A549 (cell line): Measurements from ENCODE around the gene ATOH7. TPM values are rescaled to one million over a fixed set of nuclear protein-coding genes. Genes with fewer than 3 reads are reported as not detected.

Source experiments
- ATAC-seq, 2 experiments: fragments of 200-7000 bp in 1 of 2; fragments of >200 bp in 1 of 2; cut with Nextera tagmentation in 1 of 2; cut with Tn5 transposase in 1 of 2; 3 replicates each; pipeline versions ENCODE4 v1.8.0 to v1.9.1; 2018 to 2020; ENCODE audit warnings: mild to moderate bottlenecking in 1 of 2, moderate library complexity in 1 of 2
- CTCF ChIA-PET: fragments of 300-600 bp; sonication (Branson Sonifier 250); formaldehyde crosslinking; extraction: SDS; loops from one replicate; lab custom pipeline; 2021; ENCODE audit warnings: antibody characterized with exemption, inconsistent platforms; lab: Yijun Ruan, JAX
- POLR2A ChIA-PET: fragments of 350-600 bp; formaldehyde crosslinking; extraction: SDS; loops from one replicate; lab custom pipeline; 2021; ENCODE audit warnings: antibody characterized with exemption, inconsistent platforms; lab: Yijun Ruan, JAX
- DNase-seq, 2 experiments: peaks; one replicate each; pipeline versions ENCODE4 v3.0.0 to v3.0.0-alpha.2; 2011 to 2016; ENCODE audit warnings: low read depth in 1 of 2, low spot score in 1 of 2
- FAIRE-seq: peaks from 2 replicates; lab custom pipeline; 2011; peaks lifted over from hg19 to GRCh38; lab: Jason Lieb, UNC
- H3K27ac ChIP-seq, 2 experiments: fragments of >200 bp; sonication (Bioruptor Twin); formaldehyde crosslinking; 3 replicates each; pipeline ENCODE4 v1.5.1; 2016 to 2017
- H3K4me1 ChIP-seq: fragments of >200 bp; sonication (Bioruptor Twin); formaldehyde crosslinking; 3 replicates; pipeline ENCODE4 v1.6.1; 2016
- H3K4me2 ChIP-seq: fragments of >200 bp; sonication (Bioruptor Twin); formaldehyde crosslinking; 3 replicates; pipeline ENCODE4 v1.6.1; 2016
- H3K4me3 ChIP-seq: fragments of >200 bp; sonication (Bioruptor Twin); formaldehyde crosslinking; 3 replicates; pipeline ENCODE4 v1.5.1; 2016
- H3K9me3 ChIP-seq: fragments of >200 bp; sonication (Bioruptor Twin); formaldehyde crosslinking; 3 replicates; pipeline ENCODE4 v1.6.1; 2016
- ATOH8 ChIP-seq: fragments of 250-450 bp; sonication (Bioruptor Pico); IDR thresholded peaks from 2 replicates; pipeline ENCODE4 v1.5.0; 2020; ENCODE audit warnings: low read depth, mild to moderate bottlenecking, moderate library complexity
- CBX2 ChIP-seq: fragments of 200-600 bp; sonication (generic); IDR thresholded peaks from 2 replicates; pipeline ENCODE4 v1.6.1; 2016; ENCODE audit warnings: low read depth, mild to moderate bottlenecking, borderline replicate concordance
- CEBPB ChIP-seq, 2 experiments: fragments of >200 bp in 1 of 2; sonication (Bioruptor Twin) in 1 of 2; formaldehyde crosslinking in 1 of 2; IDR thresholded peaks; 2 replicates each; pipeline ENCODE4 v1.6.1; 2012 to 2016
- CHD2 ChIP-seq: fragments of 150-350 bp; IDR thresholded peaks from 2 replicates; pipeline ENCODE4 v1.6.1; 2014; ENCODE audit warnings: low read length; ENCODE audit not compliant: partially characterized antibody
- CHD4 ChIP-seq: fragments of 200-600 bp; sonication (generic); IDR thresholded peaks from 2 replicates; pipeline ENCODE4 v1.6.1; 2016; ENCODE audit warnings: antibody characterized with exemption, mild to moderate bottlenecking, borderline replicate concordance
- EHMT2 ChIP-seq: fragments of 200-600 bp; sonication (generic); IDR thresholded peaks from 2 replicates; pipeline ENCODE4 v1.6.1; 2016; ENCODE audit warnings: antibody characterized with exemption, low read depth, mild to moderate bottlenecking, moderate library complexity
- ESRRA ChIP-seq: fragments of 150-350 bp; IDR thresholded peaks from 2 replicates; pipeline ENCODE4 v1.6.1; 2014; ENCODE audit warnings: mild to moderate bottlenecking, low read length, borderline replicate concordance
- FOXS1 ChIP-seq: fragments of 250-450 bp; sonication (Bioruptor Pico); IDR thresholded peaks from 2 replicates; pipeline ENCODE4 v1.5.0; 2020; ENCODE audit warnings: mild to moderate bottlenecking, moderate library complexity
- GATA3 ChIP-seq: IDR thresholded peaks from 2 replicates; pipeline ENCODE4 v1.6.1; 2012; ENCODE audit warnings: borderline replicate concordance
- HOXB5 ChIP-seq: fragments of 250-450 bp; sonication (Bioruptor Pico); IDR thresholded peaks from 2 replicates; pipeline ENCODE4 v1.5.0; 2020; ENCODE audit warnings: mild to moderate bottlenecking, moderate library complexity
- JUN ChIP-seq, 2 experiments: fragments of >200 bp; sonication (Bioruptor Twin); formaldehyde crosslinking; IDR thresholded peaks; 2 replicates in 1 of 2; 3 replicates in 1 of 2; pipeline ENCODE4 v1.6.1; 2016 to 2017
- KDM5A ChIP-seq: fragments of 200-600 bp; sonication (generic); IDR thresholded peaks from 2 replicates; pipeline ENCODE4 v1.6.1; 2016; ENCODE audit warnings: antibody characterized with exemption, mild to moderate bottlenecking
- NFE2L2 ChIP-seq: fragments of 150-350 bp; conservative IDR thresholded peaks from 2 replicates; pipeline ENCODE4 v1.6.1; 2014; ENCODE audit warnings: low read length
- NR3C1 ChIP-seq: fragments of >200 bp; sonication (Bioruptor Twin); formaldehyde crosslinking; IDR thresholded peaks from 3 replicates; pipeline ENCODE4 v1.6.1; 2017
- POLR2A ChIP-seq: IDR thresholded peaks from 2 replicates; pipeline ENCODE4 v1.6.1; 2012; ENCODE audit warnings: mild to moderate bottlenecking, low read length
- RAD21 ChIP-seq, 2 experiments: fragments of >200 bp in 1 of 2; sonication (Bioruptor Twin) in 1 of 2; formaldehyde crosslinking in 1 of 2; IDR thresholded peaks in 1 of 2; conservative IDR thresholded peaks in 1 of 2; 2 replicates in 1 of 2; 3 replicates in 1 of 2; pipeline ENCODE4 v1.6.1; 2012 to 2018; ENCODE audit warnings: inconsistent platforms in 1 of 2
- RARB ChIP-seq: fragments of 250-450 bp; sonication (Bioruptor Pico); IDR thresholded peaks from 2 replicates; pipeline ENCODE4 v1.8.0; 2021; ENCODE audit warnings: mild to moderate bottlenecking, moderate library complexity
- RFX5 ChIP-seq: fragments of 450-650 bp; IDR thresholded peaks from 2 replicates; pipeline ENCODE4 v1.7.1; 2014; ENCODE audit warnings: antibody characterized with exemption, mild to moderate bottlenecking, moderate library complexity
- SREBF2 ChIP-seq: fragments of 450-650 bp; IDR thresholded peaks from 2 replicates; pipeline ENCODE4 v1.6.1; 2014; ENCODE audit warnings: mild to moderate bottlenecking, moderate library complexity
- TP53 ChIP-seq: fragments of 250-450 bp; sonication (Bioruptor Pico); IDR thresholded peaks from 2 replicates; pipeline ENCODE4 v1.5.0; 2021; ENCODE audit warnings: mild to moderate bottlenecking, moderate library complexity
- ZC3H11A ChIP-seq: fragments of 450-650 bp; IDR thresholded peaks from 2 replicates; pipeline ENCODE4 v1.6.1; 2014; ENCODE audit warnings: antibody characterized with exemption, mild to moderate bottlenecking
- ZSCAN20 ChIP-seq: fragments of 250-450 bp; sonication (Bioruptor Pico); IDR thresholded peaks from 2 replicates; pipeline ENCODE4 v1.8.0; 2022; ENCODE audit warnings: mild to moderate bottlenecking, moderate library complexity
- WGBS: methylation state at CpG from one replicate; pipeline ENCODE4 v1.1.6; 2017; ENCODE audit errors: missing lambda C conversion rate; 5-methylcytosine and 5-hydroxymethylcytosine counted together
- polyA plus RNA-seq, 4 experiments: library from polyadenylated mRNA; depleted of rRNA in 3 of 4; stranded (reverse); fragments of >200 nt; fragmentation: RNase III in 1 of 4; extraction: RNeasy Plus Mini Kit Qiagen cat#74134 plus additional on column Dnase treatment in 1 of 4; gene quantifications; 2 replicates in 3 of 4; 3 replicates in 1 of 4; pipeline ENCODE4 v1.2.3, GENCODE V29; 2011 to 2017
- TF ChIP-seq, protein P1 (sequence below): fragments of 200-600 bp; sonication (generic); IDR thresholded peaks from 2 replicates; pipeline ENCODE4 v1.6.1; 2016; ENCODE audit warnings: antibody characterized with exemption, mild to moderate bottlenecking, moderate library complexity
- TF ChIP-seq, protein P2 (sequence below): fragments of >200 bp; sonication (Bioruptor Twin); formaldehyde crosslinking; IDR thresholded peaks from 2 replicates; pipeline ENCODE4 v1.6.1; 2016

The ATOH7 gene
- polyA plus RNA-seq, 2 of the 4 experiments (the other 2 are of a cell fraction): 0.18 to 0.27 TPM

DNA sequence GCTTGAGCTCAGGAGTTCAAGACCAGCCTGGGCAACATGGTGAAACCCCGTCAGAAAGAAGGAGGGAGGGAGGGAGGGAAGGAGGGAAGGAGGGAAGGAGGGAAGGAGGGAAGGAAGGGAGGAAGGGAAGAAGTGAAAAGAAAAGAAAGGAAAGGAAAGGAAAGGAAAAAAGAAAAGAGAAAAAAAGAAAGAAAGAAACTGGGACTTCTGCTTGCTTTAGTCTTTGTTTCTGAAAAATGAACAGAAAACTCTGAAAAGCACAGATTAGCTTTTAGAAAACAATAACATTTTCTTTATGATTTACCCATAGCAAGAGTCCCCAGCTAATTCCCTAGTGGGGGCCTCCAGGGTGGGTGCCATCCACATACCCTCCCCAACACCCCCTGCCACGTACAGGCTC, 46.8 kb downstream of the ATOH7 start:
- ChIA-PET POLR2A (no interaction called here), CTCF (no interaction called here)
- no peak overlapping the region for H3K27ac ChIP-seq
- no peak overlapping the region for H3K4me2 ChIP-seq
- 82% methylated on average over 2 of the region's 2 CpGs for WGBS
- no peak for DNase-seq
- ATAC-seq: no peak
- no peaks in the 10 kb centered on the region for H3K9me3 ChIP-seq
- no peaks in the 10 kb centered on the region for H3K4me1 ChIP-seq
- TF ChIP-seq, protein P1, sequence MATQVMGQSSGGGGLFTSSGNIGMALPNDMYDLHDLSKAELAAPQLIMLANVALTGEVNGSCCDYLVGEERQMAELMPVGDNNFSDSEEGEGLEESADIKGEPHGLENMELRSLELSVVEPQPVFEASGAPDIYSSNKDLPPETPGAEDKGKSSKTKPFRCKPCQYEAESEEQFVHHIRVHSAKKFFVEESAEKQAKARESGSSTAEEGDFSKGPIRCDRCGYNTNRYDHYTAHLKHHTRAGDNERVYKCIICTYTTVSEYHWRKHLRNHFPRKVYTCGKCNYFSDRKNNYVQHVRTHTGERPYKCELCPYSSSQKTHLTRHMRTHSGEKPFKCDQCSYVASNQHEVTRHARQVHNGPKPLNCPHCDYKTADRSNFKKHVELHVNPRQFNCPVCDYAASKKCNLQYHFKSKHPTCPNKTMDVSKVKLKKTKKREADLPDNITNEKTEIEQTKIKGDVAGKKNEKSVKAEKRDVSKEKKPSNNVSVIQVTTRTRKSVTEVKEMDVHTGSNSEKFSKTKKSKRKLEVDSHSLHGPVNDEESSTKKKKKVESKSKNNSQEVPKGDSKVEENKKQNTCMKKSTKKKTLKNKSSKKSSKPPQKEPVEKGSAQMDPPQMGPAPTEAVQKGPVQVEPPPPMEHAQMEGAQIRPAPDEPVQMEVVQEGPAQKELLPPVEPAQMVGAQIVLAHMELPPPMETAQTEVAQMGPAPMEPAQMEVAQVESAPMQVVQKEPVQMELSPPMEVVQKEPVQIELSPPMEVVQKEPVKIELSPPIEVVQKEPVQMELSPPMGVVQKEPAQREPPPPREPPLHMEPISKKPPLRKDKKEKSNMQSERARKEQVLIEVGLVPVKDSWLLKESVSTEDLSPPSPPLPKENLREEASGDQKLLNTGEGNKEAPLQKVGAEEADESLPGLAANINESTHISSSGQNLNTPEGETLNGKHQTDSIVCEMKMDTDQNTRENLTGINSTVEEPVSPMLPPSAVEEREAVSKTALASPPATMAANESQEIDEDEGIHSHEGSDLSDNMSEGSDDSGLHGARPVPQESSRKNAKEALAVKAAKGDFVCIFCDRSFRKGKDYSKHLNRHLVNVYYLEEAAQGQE: no peak
- TF ChIP-seq KDM5A (no peak), TP53 (CRISPR knock-in tag) (no peak), SREBF2 (no peak), FOXS1 (no peak), NR3C1 (no peak), ZSCAN20 (CRISPR knock-in tag) (no peak), RFX5 (no peak), CHD2 (no peak), NFE2L2 (no peak), ZC3H11A (no peak), ATOH8 (CRISPR knock-in tag) (no peak)
- TF ChIP-seq, protein P2, sequence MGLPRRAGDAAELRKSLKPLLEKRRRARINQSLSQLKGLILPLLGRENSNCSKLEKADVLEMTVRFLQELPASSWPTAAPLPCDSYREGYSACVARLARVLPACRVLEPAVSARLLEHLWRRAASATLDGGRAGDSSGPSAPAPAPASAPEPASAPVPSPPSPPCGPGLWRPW: no peak
- H3K4me3 ChIP-seq: no peak overlapping the region
- no peak for FAIRE-seq

DNA sequence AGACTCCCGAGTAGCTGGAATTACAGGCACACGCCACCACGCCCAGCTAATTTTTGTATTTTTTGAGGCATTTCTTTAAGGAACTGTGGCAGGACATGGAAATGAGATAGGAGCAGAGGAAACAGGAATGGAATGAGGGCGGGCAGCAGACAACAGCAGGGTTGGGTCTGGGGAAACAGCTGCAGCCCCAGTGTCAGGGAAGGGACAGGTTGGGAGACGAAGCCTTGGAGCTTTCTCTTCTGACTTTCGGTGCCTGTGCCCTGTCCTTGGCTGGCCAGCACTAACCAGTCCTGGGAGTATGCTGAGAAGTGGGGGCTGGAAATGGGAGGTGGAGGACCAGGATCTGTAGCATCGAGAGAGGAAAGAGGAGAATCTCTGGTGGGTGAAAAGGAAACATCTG, 47.4 kb downstream of the ATOH7 start:
- FAIRE-seq: no peak
- Histone ChIP-seq H3K4me2 (no peak overlapping the region), H3K27ac (no peak overlapping the region), H3K9me3 (no peaks in the 10 kb centered on the region), H3K4me1 (no peaks in the 10 kb centered on the region), H3K4me3 (no peak overlapping the region)
- WGBS: 80% methylated on average over 7 of the region's 7 CpGs
- ChIA-PET POLR2A (no interaction called here), CTCF (interaction anchor here (1.4 to 1.7 kb wide), 2 partner anchors 28 to 29 kb away, joined by 4 to 5 read pairs; no protein-coding TSS in a partner anchor)
- no peak for TF ChIP-seq CEBPB (IDR thresholded peaks at IDR 0.05)
- TF ChIP-seq ATOH8 (CRISPR knock-in tag): no peak
- no peak for TF ChIP-seq ZC3H11A
- no peak for TF ChIP-seq RARB (CRISPR knock-in tag)
- TF ChIP-seq FOXS1: no peak
- TF ChIP-seq POLR2A: no peak
- TF ChIP-seq EHMT2: no peak
- no peak for TF ChIP-seq GATA3
- no peak for TF ChIP-seq HOXB5 (CRISPR knock-in tag)
- no peak for TF ChIP-seq CHD4
- no peak for TF ChIP-seq ESRRA
- no peak for TF ChIP-seq JUN (IDR thresholded peaks at IDR 0.05)
- TF ChIP-seq RAD21 (conservative IDR thresholded peaks at IDR 0.05 in 1 of 2, IDR thresholded peaks at IDR 0.05 in 1 of 2): no peak
- TF ChIP-seq CBX2: no peak
- no peak for DNase-seq
- no peak for ATAC-seq

Other genes with a start within 250 kb of the ATOH7 start
- gene HERC4, start 156.8 kb downstream of the ATOH7 start, polyA plus RNA-seq (2011; rRNA removed): 40.5 and 51.3 TPM in 2 replicates
- gene HERC4, start 156.8 kb downstream of the ATOH7 start, polyA plus RNA-seq (2017; fragmentation: RNase III; extraction: RNeasy Plus Mini Kit Qiagen cat#74134 plus additional on column Dnase treatment): 42.2 to 53.7 TPM (median 43.2 TPM) in 3 replicates
- gene MYPN, start 122.6 kb downstream of the ATOH7 start, polyA plus RNA-seq (2011; rRNA removed): 2.1 and 2.3 TPM in 2 replicates
- gene MYPN, start 122.6 kb downstream of the ATOH7 start, polyA plus RNA-seq (2017; fragmentation: RNase III; extraction: RNeasy Plus Mini Kit Qiagen cat#74134 plus additional on column Dnase treatment): 1.5 to 1.8 TPM (median 1.5 TPM) in 3 replicates
- gene HNRNPH3, start 100.0 kb upstream of the ATOH7 start, polyA plus RNA-seq (2011; rRNA removed): 108 and 210 TPM in 2 replicates
- 354 to 392 TPM (median 391 TPM) in 3 replicates for gene HNRNPH3, start 100.0 kb upstream of the ATOH7 start, polyA plus RNA-seq (2017; fragmentation: RNase III; extraction: RNeasy Plus Mini Kit Qiagen cat#74134 plus additional on column Dnase treatment)
- 1.8 and 3.4 TPM in 2 replicates for gene PBLD, start 100.8 kb upstream of the ATOH7 start, polyA plus RNA-seq (2011; rRNA removed)
- gene PBLD, start 100.8 kb upstream of the ATOH7 start, polyA plus RNA-seq (2017; fragmentation: RNase III; extraction: RNeasy Plus Mini Kit Qiagen cat#74134 plus additional on column Dnase treatment): 4.2 to 4.5 TPM (median 4.2 TPM) in 3 replicates
- 14.6 and 20.3 TPM in 2 replicates for gene RUFY2, start 175.2 kb upstream of the ATOH7 start, polyA plus RNA-seq (2011; rRNA removed)
- 7.9 to 8.9 TPM (median 8.6 TPM) in 3 replicates for gene RUFY2, start 175.2 kb upstream of the ATOH7 start, polyA plus RNA-seq (2017; fragmentation: RNase III; extraction: RNeasy Plus Mini Kit Qiagen cat#74134 plus additional on column Dnase treatment)
- gene DNA2, start 239.9 kb upstream of the ATOH7 start, polyA plus RNA-seq (2011; rRNA removed): 15.6 and 20.1 TPM in 2 replicates
- gene DNA2, start 239.9 kb upstream of the ATOH7 start, polyA plus RNA-seq (2017; fragmentation: RNase III; extraction: RNeasy Plus Mini Kit Qiagen cat#74134 plus additional on column Dnase treatment): 13.4 to 16.5 TPM (median 14.5 TPM) in 3 replicates